GM12801 (cell line): ENCODE measurements around the gene GDAP2.

Experiments used
- TF ChIP-seq, protein P1 (sequence below): IDR thresholded peaks from one replicate; pipeline ENCODE4 v1.5.1; 2011; ENCODE audit warnings: control low read depth; ENCODE audit not compliant: insufficient read length; ENCODE audit errors: extremely low read depth

The GDAP2 gene

DNA sequence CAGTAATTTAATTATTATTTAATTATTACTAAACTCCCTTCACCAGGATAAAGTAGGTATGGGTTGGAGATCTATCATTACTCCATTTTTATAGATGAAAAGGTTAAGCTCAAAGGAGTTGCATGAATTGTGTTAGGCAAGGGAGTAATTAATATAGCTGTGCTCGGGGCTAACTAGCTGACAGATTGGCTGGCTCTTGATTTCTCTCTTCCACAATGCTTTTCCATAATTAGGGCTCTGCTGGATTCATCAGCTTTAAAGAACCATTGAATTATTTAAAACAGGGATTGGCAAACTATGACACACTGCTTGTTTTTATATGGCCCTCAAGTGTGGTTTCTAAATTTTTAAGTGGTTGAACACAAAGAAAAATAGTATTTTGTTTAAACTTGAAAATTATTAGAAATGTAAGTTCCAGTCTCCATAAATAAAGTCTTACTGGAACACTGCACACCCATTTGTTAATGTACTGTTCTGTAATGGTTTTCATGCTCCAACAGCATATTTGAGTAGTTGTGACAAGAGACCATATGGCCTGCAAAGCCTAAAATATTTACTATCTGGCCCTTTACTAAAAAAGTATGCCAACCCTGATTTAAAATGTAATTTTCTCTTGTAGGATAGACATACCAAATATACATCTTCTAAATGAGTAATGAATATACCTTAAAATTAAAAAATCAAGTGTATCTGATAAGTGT is 76.4 kb downstream of the GDAP2 start:
- TF ChIP-seq, protein P1, sequence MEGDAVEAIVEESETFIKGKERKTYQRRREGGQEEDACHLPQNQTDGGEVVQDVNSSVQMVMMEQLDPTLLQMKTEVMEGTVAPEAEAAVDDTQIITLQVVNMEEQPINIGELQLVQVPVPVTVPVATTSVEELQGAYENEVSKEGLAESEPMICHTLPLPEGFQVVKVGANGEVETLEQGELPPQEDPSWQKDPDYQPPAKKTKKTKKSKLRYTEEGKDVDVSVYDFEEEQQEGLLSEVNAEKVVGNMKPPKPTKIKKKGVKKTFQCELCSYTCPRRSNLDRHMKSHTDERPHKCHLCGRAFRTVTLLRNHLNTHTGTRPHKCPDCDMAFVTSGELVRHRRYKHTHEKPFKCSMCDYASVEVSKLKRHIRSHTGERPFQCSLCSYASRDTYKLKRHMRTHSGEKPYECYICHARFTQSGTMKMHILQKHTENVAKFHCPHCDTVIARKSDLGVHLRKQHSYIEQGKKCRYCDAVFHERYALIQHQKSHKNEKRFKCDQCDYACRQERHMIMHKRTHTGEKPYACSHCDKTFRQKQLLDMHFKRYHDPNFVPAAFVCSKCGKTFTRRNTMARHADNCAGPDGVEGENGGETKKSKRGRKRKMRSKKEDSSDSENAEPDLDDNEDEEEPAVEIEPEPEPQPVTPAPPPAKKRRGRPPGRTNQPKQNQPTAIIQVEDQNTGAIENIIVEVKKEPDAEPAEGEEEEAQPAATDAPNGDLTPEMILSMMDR = no peak

DNA sequence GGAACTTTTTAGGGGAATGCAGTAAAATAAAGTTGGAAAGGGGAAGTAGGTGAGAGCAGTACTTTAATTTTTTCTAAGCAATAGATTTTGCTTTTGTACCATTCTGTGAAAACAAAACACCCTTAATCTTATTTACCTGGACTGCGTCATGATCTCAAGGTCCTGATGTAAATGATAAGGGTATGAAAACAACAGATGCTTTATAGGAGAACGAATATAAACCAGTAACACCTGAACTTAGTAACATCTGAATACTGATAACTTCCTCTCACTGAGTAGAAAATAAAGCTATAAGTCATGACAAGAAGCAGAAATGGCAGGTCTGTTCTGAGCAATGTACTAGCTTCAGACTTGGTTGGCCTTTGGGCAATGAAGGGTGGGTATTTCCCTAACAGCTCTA is 77.7 kb downstream of the GDAP2 start:
- TF ChIP-seq, protein P1 = no peak

DNA sequence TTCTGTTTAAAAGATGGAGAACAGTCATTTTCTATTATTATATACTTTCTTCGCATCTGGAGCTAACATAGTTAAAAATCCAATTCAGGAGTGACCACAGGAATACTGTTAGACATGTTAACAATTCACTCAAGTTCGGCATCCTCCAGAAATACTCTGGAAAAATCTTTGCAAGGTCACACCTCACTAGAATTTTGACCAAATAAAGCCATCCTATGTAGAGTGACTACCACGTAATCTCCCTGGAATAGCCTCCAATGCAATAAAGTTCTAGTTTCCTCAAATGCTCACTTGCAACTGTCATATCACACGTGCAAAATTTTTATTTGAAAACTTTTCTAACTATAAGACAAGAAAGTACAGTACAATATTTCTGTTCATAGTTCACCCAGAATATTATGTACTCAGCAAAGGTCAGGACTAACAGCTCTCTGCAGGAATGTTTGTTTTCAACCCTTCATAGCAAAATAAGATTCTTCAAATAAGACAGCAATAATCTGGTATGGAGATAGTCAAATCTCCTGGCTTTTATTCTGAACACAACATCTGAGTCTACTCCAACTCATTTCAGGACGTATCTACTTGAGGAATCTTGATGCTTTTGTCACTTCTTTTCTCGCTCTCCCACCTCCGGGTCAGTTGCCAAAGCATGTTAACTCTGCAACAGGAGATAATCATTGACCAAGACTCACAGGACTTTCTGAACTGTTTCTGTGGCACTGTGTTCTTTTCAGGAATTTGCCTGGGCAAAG is 82.6 kb downstream of the GDAP2 start:
- TF ChIP-seq, protein P1 = no peak

- TF ChIP-seq, protein P1 = no peak
Measured at GRCh38 chr1:117843791-117844190, 85.6 kb downstream of the GDAP2 start.

DNA sequence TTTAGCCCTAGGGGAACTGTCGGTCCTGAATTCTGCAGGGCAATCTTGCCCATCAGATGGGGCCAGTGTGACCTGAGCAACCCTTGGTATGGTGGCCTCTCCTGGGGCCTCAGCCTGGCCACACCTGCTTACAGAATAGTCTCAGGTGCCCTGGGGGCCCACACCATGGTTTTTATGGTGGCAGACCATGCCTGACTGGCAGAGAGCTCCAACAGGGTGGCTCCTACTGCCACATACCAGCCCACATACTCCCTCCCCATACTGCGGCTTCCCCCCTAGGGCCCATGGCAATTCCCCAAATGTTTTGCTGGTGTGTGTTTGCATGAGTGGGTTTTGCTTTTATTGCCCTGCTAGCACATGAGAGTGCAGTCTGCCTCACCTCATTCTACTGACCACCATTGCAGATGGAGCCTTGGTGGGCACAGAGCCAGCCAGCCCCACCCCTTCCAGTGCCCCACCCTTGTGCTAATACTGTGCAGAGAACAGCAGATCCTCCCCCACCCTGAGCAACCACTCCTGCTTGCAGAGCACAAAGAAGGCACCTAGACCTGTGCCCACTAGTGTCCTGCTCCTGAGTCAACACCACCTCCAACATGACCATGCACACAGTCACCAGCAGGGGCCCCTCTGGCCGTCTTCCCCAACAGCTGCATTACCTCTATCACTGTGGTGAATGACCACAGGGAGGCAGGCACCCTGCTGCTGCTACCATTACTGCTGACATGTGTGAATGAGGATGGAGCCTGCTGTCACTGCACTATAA is 86.8 kb downstream of the GDAP2 start:
- TF ChIP-seq, protein P1 = no peak

DNA sequence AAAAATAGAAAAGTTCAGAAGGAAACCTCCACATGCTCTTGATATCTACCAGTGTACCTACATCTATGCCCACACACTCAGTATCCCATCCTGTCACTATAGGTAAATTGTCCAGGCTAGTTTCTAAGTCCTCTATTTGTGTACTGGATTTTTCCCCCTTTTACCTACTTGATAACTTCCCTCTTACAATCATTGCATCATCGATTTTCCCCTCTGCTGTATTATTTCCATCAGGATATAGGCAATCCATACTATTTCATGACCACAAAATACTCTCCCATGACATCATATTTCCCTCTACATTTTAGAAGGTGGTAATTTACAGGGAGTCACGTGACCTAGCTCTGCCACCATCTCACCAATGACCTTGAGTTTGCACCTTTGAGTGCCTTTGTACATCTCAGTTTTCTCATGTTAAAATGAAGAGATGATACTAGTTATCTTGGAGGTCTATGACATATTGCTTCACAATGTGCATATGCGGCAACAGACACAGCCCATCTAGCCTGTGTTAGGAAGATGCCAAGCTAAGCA is 88.2 kb downstream of the GDAP2 start:
- TF ChIP-seq, protein P1 = no peak

DNA sequence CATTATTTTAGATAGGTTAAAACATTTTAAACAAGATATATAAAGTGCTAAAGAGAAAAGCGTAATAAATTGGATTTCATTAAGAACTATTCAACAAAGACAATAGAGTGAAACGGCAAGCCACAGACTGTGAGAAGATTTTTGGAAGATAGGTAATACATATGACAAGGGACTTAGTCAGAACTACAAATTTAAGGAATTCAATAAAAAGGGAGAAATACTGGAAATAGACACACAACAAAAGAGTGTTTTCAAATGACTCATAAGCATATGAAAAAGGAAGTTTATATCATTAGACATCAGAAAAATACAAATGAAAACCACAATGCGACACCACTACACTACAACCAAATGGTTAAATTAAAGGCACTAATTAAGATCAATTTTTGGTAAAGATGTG is 90.5 kb downstream of the GDAP2 start:
- TF ChIP-seq, protein P1 = no peak
